ENCODE measurements around the gene ILK.

DNA sequence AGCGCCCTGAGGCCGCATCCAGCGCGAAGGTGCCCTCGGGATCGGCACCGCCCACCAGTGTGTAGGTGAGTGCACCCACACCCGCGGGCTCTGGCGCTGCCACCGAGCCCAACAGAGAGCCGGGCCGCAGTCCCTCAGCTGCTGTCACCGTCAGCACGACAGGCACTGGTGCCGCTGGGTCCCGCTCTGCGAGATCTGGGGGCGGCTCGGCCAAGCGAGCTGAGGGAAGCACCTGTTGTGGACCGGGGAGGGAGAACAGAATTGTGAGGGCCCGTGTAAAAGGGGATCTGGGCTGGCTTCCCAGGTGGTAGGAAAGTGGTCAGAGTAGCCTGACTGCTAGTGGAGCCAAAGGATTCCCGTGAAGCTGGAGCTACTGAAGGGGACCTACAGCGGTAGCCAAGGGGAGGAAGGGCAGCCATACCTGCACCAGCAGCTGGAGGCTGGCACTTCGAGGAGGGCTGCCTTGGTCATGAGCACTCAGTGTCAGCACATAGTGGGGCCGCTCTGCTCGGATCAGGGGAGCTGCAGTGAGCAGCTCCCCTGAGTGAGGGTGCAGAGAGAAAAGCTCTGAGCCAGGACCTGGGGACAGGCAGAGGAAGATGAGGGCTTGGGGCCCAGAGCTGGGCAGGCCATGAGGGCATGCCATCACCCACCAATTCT, 27.2 kb downstream of the ILK start:
- TF ChIP-seq, protein P1, sequence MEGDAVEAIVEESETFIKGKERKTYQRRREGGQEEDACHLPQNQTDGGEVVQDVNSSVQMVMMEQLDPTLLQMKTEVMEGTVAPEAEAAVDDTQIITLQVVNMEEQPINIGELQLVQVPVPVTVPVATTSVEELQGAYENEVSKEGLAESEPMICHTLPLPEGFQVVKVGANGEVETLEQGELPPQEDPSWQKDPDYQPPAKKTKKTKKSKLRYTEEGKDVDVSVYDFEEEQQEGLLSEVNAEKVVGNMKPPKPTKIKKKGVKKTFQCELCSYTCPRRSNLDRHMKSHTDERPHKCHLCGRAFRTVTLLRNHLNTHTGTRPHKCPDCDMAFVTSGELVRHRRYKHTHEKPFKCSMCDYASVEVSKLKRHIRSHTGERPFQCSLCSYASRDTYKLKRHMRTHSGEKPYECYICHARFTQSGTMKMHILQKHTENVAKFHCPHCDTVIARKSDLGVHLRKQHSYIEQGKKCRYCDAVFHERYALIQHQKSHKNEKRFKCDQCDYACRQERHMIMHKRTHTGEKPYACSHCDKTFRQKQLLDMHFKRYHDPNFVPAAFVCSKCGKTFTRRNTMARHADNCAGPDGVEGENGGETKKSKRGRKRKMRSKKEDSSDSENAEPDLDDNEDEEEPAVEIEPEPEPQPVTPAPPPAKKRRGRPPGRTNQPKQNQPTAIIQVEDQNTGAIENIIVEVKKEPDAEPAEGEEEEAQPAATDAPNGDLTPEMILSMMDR (IDR thresholded peaks at IDR 0.05; ENCODE audit: extremely low read depth in 1 of 2, insufficient read depth in 1 of 2, low read depth in 1 of 2, low read length in 2 of 2), result no peak
- TF ChIP-seq POLR2AphosphoS5 (IDR thresholded peaks at IDR 0.05; ENCODE audit: insufficient read depth, low read depth, low read length), result no peak

Measured in endothelial cell of umbilical vein (primary cell).